Astrocyte (in vitro differentiated cells and primary cell): ENCODE measurements around the gene KANSL2. TPM values are rescaled to one million over a fixed set of nuclear protein-coding genes. Genes with fewer than 3 reads are reported as not detected.
"Not testable (repeated sequence)": the region's sequence is repeated elsewhere in the genome, so short reads cannot be mapped to it uniquely, and the experiment has no call there.

Source experiments
- DNase-seq: peaks from one replicate; pipeline ENCODE4 v3.0.0-alpha.2; 2010; ENCODE audit warnings: low read depth
- FAIRE-seq: peaks from 2 replicates; lab custom pipeline; 2011; peaks lifted over from hg19 to GRCh38; lab: Jason Lieb, UNC
- H2AFZ ChIP-seq: 2 replicates; pipeline ENCODE4 v1.6.0; 2012; ENCODE audit warnings: low read depth, low read length, inconsistent platforms
- H3K27ac ChIP-seq: 2 replicates; pipeline ENCODE4 v1.5.1; 2011; ENCODE audit warnings: low read depth, low read length, inconsistent platforms
- H3K27me3 ChIP-seq: 2 replicates; pipeline ENCODE4 v1.6.0; 2011; ENCODE audit warnings: low read length, inconsistent platforms; ENCODE audit not compliant: insufficient read depth
- H3K36me3 ChIP-seq: 2 replicates; pipeline ENCODE4 v1.5.1; 2011; ENCODE audit warnings: low read length, inconsistent platforms; ENCODE audit not compliant: insufficient read depth
- H3K4me1 ChIP-seq: 2 replicates; pipeline ENCODE4 v1.5.1; 2011; ENCODE audit warnings: low read length, inconsistent platforms; ENCODE audit not compliant: insufficient read depth
- H3K4me2 ChIP-seq: 2 replicates; pipeline ENCODE4 v1.6.0; 2012; ENCODE audit warnings: low read length, inconsistent platforms
- H3K4me3 ChIP-seq: 2 replicates; pipeline ENCODE4 v1.5.1; 2011; ENCODE audit warnings: low read depth, mild to moderate bottlenecking, low read length, inconsistent platforms; ENCODE audit not compliant: insufficient read depth
- H3K79me2 ChIP-seq: 2 replicates; pipeline ENCODE4 v1.6.0; 2012; ENCODE audit warnings: mild to moderate bottlenecking, low read length, inconsistent platforms; ENCODE audit not compliant: insufficient read depth
- H3K9ac ChIP-seq: 2 replicates; pipeline ENCODE4 v1.6.0; 2012; ENCODE audit warnings: mild to moderate bottlenecking, low read length, inconsistent platforms
- H3K9me3 ChIP-seq: 2 replicates; pipeline ENCODE4 v1.5.1; 2012; ENCODE audit warnings: low read depth, mild to moderate bottlenecking, low read length, inconsistent platforms; ENCODE audit not compliant: insufficient read depth
- H4K20me1 ChIP-seq: 2 replicates; pipeline ENCODE4 v1.6.0; 2012; ENCODE audit warnings: low read length, inconsistent platforms; ENCODE audit not compliant: insufficient read depth
- H3K27ac Mint-ChIP-seq: one replicate; pipeline ENCODE4 v1.8.0; 2021; ENCODE audit warnings: mild to moderate bottlenecking, mixed read lengths; ENCODE audit not compliant: unreplicated experiment
- H3K27me3 Mint-ChIP-seq: one replicate; pipeline ENCODE4 v1.8.0; 2021; ENCODE audit warnings: low read depth, mixed read lengths; ENCODE audit not compliant: unreplicated experiment
- H3K36me3 Mint-ChIP-seq: one replicate; pipeline ENCODE4 v1.8.0; 2021; ENCODE audit warnings: low read depth, mixed read lengths; ENCODE audit not compliant: unreplicated experiment
- H3K4me1 Mint-ChIP-seq: one replicate; pipeline ENCODE4 v1.8.0; 2021; ENCODE audit warnings: low read depth, mixed read lengths; ENCODE audit not compliant: unreplicated experiment
- H3K4me3 Mint-ChIP-seq: one replicate; pipeline ENCODE4 v1.8.0; 2021; ENCODE audit warnings: mild to moderate bottlenecking, moderate library complexity, mixed read lengths; ENCODE audit not compliant: unreplicated experiment
- H3K9me3 Mint-ChIP-seq: one replicate; pipeline ENCODE4 v1.8.0; 2021; ENCODE audit warnings: mild to moderate bottlenecking, mixed read lengths; ENCODE audit not compliant: unreplicated experiment
- EZH2 ChIP-seq: IDR thresholded peaks from 2 replicates; pipeline ENCODE4 v1.6.1; 2012; ENCODE audit warnings: mild to moderate bottlenecking, low read length, inconsistent platforms; ENCODE audit not compliant: insufficient read depth
- total RNA-seq: library from RNA; stranded (reverse); gene quantifications from 2 replicates; pipeline ENCODE4 v1.2.1, GENCODE V29; 2021
- TF ChIP-seq, protein P1 (sequence below): IDR thresholded peaks from 2 replicates; pipeline ENCODE4 v1.5.1; 2011; ENCODE audit warnings: low read depth, mild to moderate bottlenecking, inconsistent platforms, low read length, moderate library complexity; ENCODE audit not compliant: insufficient read depth

The KANSL2 gene
- total RNA-seq, 1 donor from 2014 or later: 45.7 TPM

DNA sequence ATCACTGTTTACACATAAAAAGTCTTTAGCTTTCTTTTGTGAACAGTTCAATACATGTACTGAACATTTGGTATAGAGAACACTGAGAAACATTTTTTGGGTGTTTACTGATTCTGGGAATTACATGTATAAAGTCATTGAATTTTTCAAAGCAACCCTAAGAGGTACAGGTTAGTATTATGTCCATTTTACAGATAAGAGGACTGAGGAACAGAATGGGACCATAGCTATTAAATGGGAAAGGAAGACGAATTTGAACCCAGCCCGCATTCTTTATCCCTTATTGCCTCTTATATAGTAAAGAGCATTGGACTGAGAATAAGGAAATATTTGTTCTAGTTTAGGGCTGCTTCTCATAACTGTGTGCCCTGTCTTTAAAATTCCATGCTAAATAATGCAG, 889 bp upstream of the KANSL2 start:
- peaks cover 20% of the 10 kb centered on the region for H3K4me1 ChIP-seq
- no peaks in the 10 kb centered on the region for H3K27me3 Mint-ChIP-seq
- no peak overlapping the region for H2AFZ ChIP-seq
- H3K27ac ChIP-seq: no peak overlapping the region
- peaks cover 41% of the 10 kb centered on the region for H3K79me2 ChIP-seq
- FAIRE-seq: no peak
- peaks cover 21% of the 10 kb centered on the region for H3K4me1 Mint-ChIP-seq
- no peaks in the 10 kb centered on the region for H3K9me3 ChIP-seq
- H3K27me3 ChIP-seq: no peaks in the 10 kb centered on the region
- peaks cover 15% of the 10 kb centered on the region for H3K36me3 ChIP-seq
- peaks cover 16% of the 10 kb centered on the region for H3K36me3 Mint-ChIP-seq
- H4K20me1 ChIP-seq: peaks cover 39% of the 10 kb centered on the region
- H3K9me3 Mint-ChIP-seq: no peaks in the 10 kb centered on the region
- TF ChIP-seq, protein P1, sequence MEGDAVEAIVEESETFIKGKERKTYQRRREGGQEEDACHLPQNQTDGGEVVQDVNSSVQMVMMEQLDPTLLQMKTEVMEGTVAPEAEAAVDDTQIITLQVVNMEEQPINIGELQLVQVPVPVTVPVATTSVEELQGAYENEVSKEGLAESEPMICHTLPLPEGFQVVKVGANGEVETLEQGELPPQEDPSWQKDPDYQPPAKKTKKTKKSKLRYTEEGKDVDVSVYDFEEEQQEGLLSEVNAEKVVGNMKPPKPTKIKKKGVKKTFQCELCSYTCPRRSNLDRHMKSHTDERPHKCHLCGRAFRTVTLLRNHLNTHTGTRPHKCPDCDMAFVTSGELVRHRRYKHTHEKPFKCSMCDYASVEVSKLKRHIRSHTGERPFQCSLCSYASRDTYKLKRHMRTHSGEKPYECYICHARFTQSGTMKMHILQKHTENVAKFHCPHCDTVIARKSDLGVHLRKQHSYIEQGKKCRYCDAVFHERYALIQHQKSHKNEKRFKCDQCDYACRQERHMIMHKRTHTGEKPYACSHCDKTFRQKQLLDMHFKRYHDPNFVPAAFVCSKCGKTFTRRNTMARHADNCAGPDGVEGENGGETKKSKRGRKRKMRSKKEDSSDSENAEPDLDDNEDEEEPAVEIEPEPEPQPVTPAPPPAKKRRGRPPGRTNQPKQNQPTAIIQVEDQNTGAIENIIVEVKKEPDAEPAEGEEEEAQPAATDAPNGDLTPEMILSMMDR: no peak
- TF ChIP-seq EZH2: no peak
- H3K4me2 ChIP-seq: peak overlapping the region; percentile 81
- H3K4me3 ChIP-seq: peak overlapping the region; percentile 97
- no peak for DNase-seq
- peak overlapping the region; percentile 99 for H3K4me3 Mint-ChIP-seq
- no peak overlapping the region for H3K9ac ChIP-seq
- H3K27ac Mint-ChIP-seq: no peak overlapping the region

DNA sequence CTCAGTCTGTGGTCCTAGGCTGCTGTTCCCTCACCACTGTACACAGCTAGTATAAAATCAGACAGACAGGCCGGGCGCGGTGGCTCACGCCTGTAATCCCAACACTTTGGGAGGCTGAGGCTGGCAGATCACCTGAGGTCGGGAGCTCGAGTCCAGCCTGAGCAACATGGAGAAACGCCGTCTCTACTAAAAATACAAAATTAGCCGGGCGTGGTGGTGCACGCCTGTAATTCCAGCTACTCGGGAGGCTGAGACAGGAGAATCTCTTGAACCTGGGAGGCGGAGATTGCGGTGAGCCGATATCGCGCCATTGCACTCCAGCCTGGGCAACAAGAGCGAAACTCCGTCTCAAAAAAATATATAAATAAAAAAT, 481 bp upstream of the KANSL2 start:
- Mint-ChIP-seq H3K27ac (peak overlapping the region; percentile 58), H3K4me1 (peaks cover 24% of the 10 kb centered on the region), H3K4me3 (peak overlapping the region; percentile 99), H3K36me3 (peaks cover 16% of the 10 kb centered on the region)
- H4K20me1 ChIP-seq: peaks cover 42% of the 10 kb centered on the region
- H3K27ac ChIP-seq, H3K27me3 ChIP-seq, DNase-seq, H3K9me3 ChIP-seq, FAIRE-seq, H3K9me3 Mint-ChIP-seq, H3K27me3 Mint-ChIP-seq: not testable (repeated sequence)
- H2AFZ ChIP-seq: peak overlapping the region; percentile 79
- peak overlapping the region; percentile 81 for H3K4me2 ChIP-seq
- H3K4me1 ChIP-seq: peaks cover 20% of the 10 kb centered on the region
- H3K36me3 ChIP-seq: peaks cover 15% of the 10 kb centered on the region
- peak overlapping the region; percentile 97 for H3K4me3 ChIP-seq
- H3K9ac ChIP-seq: peak overlapping the region; percentile 64
- H3K79me2 ChIP-seq: peaks cover 45% of the 10 kb centered on the region

DNA sequence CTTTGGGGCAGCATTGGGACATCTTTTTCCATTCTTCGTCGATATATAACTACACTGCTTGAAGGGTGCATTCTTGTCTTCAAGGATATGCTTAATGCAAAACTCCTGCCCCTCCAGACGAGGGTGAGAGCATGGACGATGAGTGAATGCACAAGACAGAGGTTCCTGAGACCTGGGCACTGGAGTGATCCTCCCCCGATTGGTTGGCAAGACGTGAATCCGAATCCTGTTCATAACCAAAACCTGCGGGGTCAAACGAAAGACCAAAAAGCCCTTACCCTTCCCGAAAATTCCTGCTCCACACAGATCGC, 684 bp downstream of the KANSL2 start:
- peaks cover 57% of the 10 kb centered on the region for H3K79me2 ChIP-seq
- peaks cover 24% of the 10 kb centered on the region for H3K4me1 ChIP-seq
- DNase-seq (no peak), FAIRE-seq (no peak)
- peak overlapping the region; percentile 90 for H3K4me2 ChIP-seq
- Mint-ChIP-seq H3K9me3 (no peaks in the 10 kb centered on the region), H3K36me3 (peaks cover 18% of the 10 kb centered on the region), H3K27ac (peak overlapping the region; percentile 85), H3K4me3 (peak overlapping the region; percentile 99), H3K27me3 (no peaks in the 10 kb centered on the region), H3K4me1 (peaks cover 28% of the 10 kb centered on the region)
- H3K9me3 ChIP-seq: no peaks in the 10 kb centered on the region
- H3K27me3 ChIP-seq: no peaks in the 10 kb centered on the region
- peak overlapping the region; percentile 97 for H3K4me3 ChIP-seq
- H2AFZ ChIP-seq: peak overlapping the region; percentile 92
- peaks cover 21% of the 10 kb centered on the region for H3K36me3 ChIP-seq
- no peak for TF ChIP-seq EZH2
- TF ChIP-seq, protein P1: no peak
- peak overlapping the region; percentile 96 for H3K9ac ChIP-seq
- peak overlapping the region; percentile 92 for H3K27ac ChIP-seq
- peaks cover 51% of the 10 kb centered on the region for H4K20me1 ChIP-seq
